IMR-90 (cell line): ENCODE results near the gene CHRNB1. TPM values are rescaled to one million over a fixed set of nuclear protein-coding genes. Genes with fewer than 3 reads are reported as not detected.

ENCODE experiments used
- ATAC-seq: fragments of 200-7000 bp; cut with Tn5 transposase; 2 replicates; pipeline ENCODE4 v1.9.1; 2020; ENCODE audit warnings: low read depth, mild to moderate bottlenecking, moderate library complexity
- BruUV-seq: library from RNA; stranded (reverse); fragments of 400-500 nt; replicated peaks from 2 replicates; lab custom pipeline; 2021; lab: Mats Ljungman, UMichigan
- CTCF ChIA-PET: fragments of 300-600 bp; formaldehyde crosslinking; extraction: SDS; loops from one replicate; lab custom pipeline; 2021; ENCODE audit warnings: antibody characterized with exemption; lab: Yijun Ruan, JAX
- POLR2A ChIA-PET: fragments of 300-600 bp; sonication (Branson Sonifier 250); formaldehyde crosslinking; loops from one replicate; lab custom pipeline; 2022; ENCODE audit warnings: antibody characterized with exemption; ENCODE audit not compliant: unreplicated experiment; lab: Charles Lee
- DNase-seq: peaks from one replicate; pipeline ENCODE4 v3.0.0; 2013
- H2AFZ ChIP-seq: replicated peaks from 2 replicates; pipeline ENCODE3; 2013; ENCODE audit warnings: low read length, mild to moderate bottlenecking; ENCODE audit not compliant: poor library complexity
- H2AK5ac ChIP-seq: 2 replicates; pipeline ENCODE4 v1.6.1; 2013; ENCODE audit warnings: low read depth, low read length, inconsistent platforms
- H2AK9ac ChIP-seq: replicated peaks from 2 replicates; pipeline ENCODE3; 2013; ENCODE audit warnings: mild to moderate bottlenecking, low read depth, low read length, moderate library complexity; ENCODE audit not compliant: poor library complexity
- H2BK120ac ChIP-seq: 2 replicates; pipeline ENCODE4 v1.6.1; 2013; ENCODE audit warnings: low read depth, low read length, inconsistent platforms
- H2BK15ac ChIP-seq: 3 replicates; pipeline ENCODE4 v1.6.1; 2013; ENCODE audit warnings: low read depth, low read length, inconsistent platforms
- H2BK20ac ChIP-seq: 2 replicates; pipeline ENCODE4 v1.6.1; 2013; ENCODE audit warnings: low read depth, mild to moderate bottlenecking, inconsistent platforms, low read length, moderate library complexity
- H2BK5ac ChIP-seq: 2 replicates; pipeline ENCODE4 v1.6.1; 2013; ENCODE audit warnings: mild to moderate bottlenecking, low read depth, low read length, inconsistent platforms; ENCODE audit not compliant: poor library complexity, severe bottlenecking
- H3K14ac ChIP-seq: replicated peaks from 2 replicates; pipeline ENCODE4 v1.6.1; 2013; ENCODE audit warnings: low read depth, low read length, inconsistent platforms
- H3K18ac ChIP-seq: 2 replicates; pipeline ENCODE4 v1.6.1; 2013; ENCODE audit warnings: low read depth, low read length, control low read depth
- H3K23ac ChIP-seq: 2 replicates; pipeline ENCODE4 v1.6.1; 2013; ENCODE audit warnings: low read depth, low read length, inconsistent platforms
- H3K27ac ChIP-seq: 2 replicates; pipeline ENCODE4 v1.5.1; 2013; ENCODE audit warnings: mild to moderate bottlenecking, control low read depth, low read length; ENCODE audit not compliant: insufficient read depth
- H3K27me3 ChIP-seq: 2 replicates; pipeline ENCODE4 v1.6.1; 2013; ENCODE audit warnings: low read length; ENCODE audit not compliant: control insufficient read depth, insufficient read depth
- H3K36me3 ChIP-seq: 2 replicates; pipeline ENCODE4 v1.6.1; 2013; ENCODE audit warnings: low read length, mixed read lengths; ENCODE audit not compliant: control insufficient read depth, insufficient read depth
- H3K4ac ChIP-seq: 2 replicates; pipeline ENCODE4 v1.6.1; 2013; ENCODE audit warnings: low read depth, low read length, inconsistent platforms
- H3K4me1 ChIP-seq: 2 replicates; pipeline ENCODE4 v1.6.1; 2013; ENCODE audit warnings: low read length, mixed read lengths; ENCODE audit not compliant: control insufficient read depth, insufficient read depth
- H3K4me2 ChIP-seq: 2 replicates; pipeline ENCODE4 v1.6.1; 2013; ENCODE audit warnings: low read depth, mild to moderate bottlenecking, control low read depth, low read length, moderate library complexity
- H3K4me3 ChIP-seq: 2 replicates; pipeline ENCODE4 v1.5.1; 2013; ENCODE audit warnings: low read depth, mild to moderate bottlenecking, control low read depth, low read length, moderate library complexity; ENCODE audit not compliant: insufficient read depth
- H3K56ac ChIP-seq: 2 replicates; pipeline ENCODE4 v1.6.1; 2013; ENCODE audit warnings: low read length, inconsistent platforms; ENCODE audit not compliant: insufficient read depth; ENCODE audit errors: extremely low read depth
- H3K79me1 ChIP-seq, 2 experiments: 2 replicates each; pipeline ENCODE4 v1.6.1; 2013; ENCODE audit warnings: low read length in 2 of 2, inconsistent platforms in 1 of 2, low read depth in 1 of 2
- H3K9ac ChIP-seq: 2 replicates; pipeline ENCODE4 v1.6.1; 2013; ENCODE audit warnings: low read depth, low read length, control low read depth
- H3K9me1 ChIP-seq: 2 replicates; pipeline ENCODE4 v1.6.1; 2013; ENCODE audit warnings: low read length, inconsistent platforms; ENCODE audit not compliant: insufficient read depth
- H3K9me3 ChIP-seq: 2 replicates; pipeline ENCODE4 v1.6.1; 2013; ENCODE audit warnings: low read length; ENCODE audit not compliant: control insufficient read depth, insufficient read depth
- H4K20me1 ChIP-seq: 2 replicates; pipeline ENCODE4 v1.6.1; 2013; ENCODE audit warnings: low read length, inconsistent platforms; ENCODE audit not compliant: insufficient read depth
- H4K5ac ChIP-seq: 2 replicates; pipeline ENCODE4 v1.6.1; 2013; ENCODE audit warnings: mild to moderate bottlenecking, low read depth, low read length, control low read depth
- H4K8ac ChIP-seq, 2 experiments: 2 replicates each; pipeline ENCODE4 v1.6.1; 2013; ENCODE audit warnings: low read depth in 2 of 2, low read length in 2 of 2, control low read depth in 1 of 2, inconsistent platforms in 1 of 2
- H4K91ac ChIP-seq: 2 replicates; pipeline ENCODE4 v1.6.1; 2013; ENCODE audit warnings: low read depth, low read length, inconsistent platforms; ENCODE audit not compliant: insufficient read depth
- CTCF ChIP-seq: conservative IDR thresholded peaks from 2 replicates; pipeline ENCODE4 v1.5.1; 2012; ENCODE audit warnings: mild to moderate bottlenecking, low read depth, low read length, improper control_type of control experiment
- MAZ ChIP-seq: IDR thresholded peaks from 2 replicates; pipeline ENCODE4 v1.6.1; 2012; ENCODE audit warnings: low read depth, mild to moderate bottlenecking, low read length, improper control_type of control experiment, moderate library complexity, borderline replicate concordance
- MXI1 ChIP-seq: IDR thresholded peaks from 2 replicates; pipeline ENCODE4 v1.6.1; 2012; ENCODE audit warnings: low read depth, mild to moderate bottlenecking, low read length, moderate library complexity, borderline replicate concordance
- RFX5 ChIP-seq: IDR thresholded peaks from 2 replicates; pipeline ENCODE4 v1.8.0; 2012; ENCODE audit warnings: low read depth, mild to moderate bottlenecking, low read length, moderate library complexity
- WGBS, 2 experiments: methylation state at CpG; one replicate each; pipeline versions ENCODE4 v1.1.5 to v1.1.7; 2013; ENCODE audit warnings: missing lambda C conversion rate in 2 of 2; ENCODE audit not compliant: insufficient read length in 1 of 2; ENCODE audit errors: extremely low coverage in 2 of 2; 5-methylcytosine and 5-hydroxymethylcytosine counted together
- dilution Hi-C: fragments of 300-500 bp; cut with HindIII; formaldehyde crosslinking; loops from one replicate; pipeline ENCODE4 v1.14.3; 2018; ENCODE audit warnings: low sequenced_read_pairs; ENCODE audit not compliant: unreplicated experiment
- in situ Hi-C: fragments of 300-500 bp; cut with MboI; formaldehyde crosslinking; loops from 3 replicates; pipeline ENCODE4 v1.14.3; 2019; ENCODE audit warnings: low sequenced_read_pairs, inconsistent platforms, mixed read lengths
- intact Hi-C: fragments of 100-400 bp; cut with micrococcal nuclease; formaldehyde crosslinking; loops from 2 replicates; pipeline ENCODE4 v1.10.0; 2022
- polyA plus RNA-seq, 3 experiments: library from polyadenylated mRNA; depleted of rRNA; stranded (reverse); fragments of >200 nt; gene quantifications; 2 replicates each; pipeline ENCODE4 v1.2.3, GENCODE V29; 2012; ENCODE audit warnings: low replicate concordance in 1 of 3
- total RNA-seq: library from RNA; depleted of rRNA; stranded (reverse); fragments of >200 nt; gene quantifications from 2 replicates; pipeline ENCODE4 v1.2.3, GENCODE V29; 2012

The CHRNB1 gene
- total and polyA plus RNA-seq, 2 of the 4 experiments (the other 2 are of a cell fraction), result 4.3 to 6.0 TPM

GRCh38 chr17:7403727-7403976, 41.2 kb upstream of the CHRNB1 start:
- Histone ChIP-seq H3K14ac (peak overlapping the region; percentile 94), H2AK9ac (peak overlapping the region; percentile 97), H2BK15ac (no peak overlapping the region), H3K9ac (peak overlapping the region; percentile 84), H4K20me1 (peaks cover 7% of the 10 kb centered on the region), H3K27ac (peak overlapping the region; percentile 75), H2BK5ac (peak overlapping the region; percentile 61), H3K56ac (peak overlapping the region; percentile 64; the same call in 1 of the 2 replicates), H3K9me1 (no peaks in the 10 kb centered on the region), H4K5ac (no peak overlapping the region), H4K91ac (peak overlapping the region; percentile 80), H2BK20ac (no peak overlapping the region), H3K4me2 (peak overlapping the region; percentile 95), H3K36me3 (peaks cover 2% of the 10 kb centered on the region; the same call in 1 of the 2 replicates), H4K8ac (peak overlapping the region; percentile 63 to 90; a peak in 3 of 4 replicates), H3K4ac (peak overlapping the region; percentile 86), H2AK5ac (no peak overlapping the region), H3K23ac (peak overlapping the region; percentile 67; the same call in 1 of the 2 replicates), H2BK120ac (0 out of 2 replicates have a peak overlapping the region, but pooled peaks have one; percentile 55), H3K18ac (no peak overlapping the region), H2AFZ (peak overlapping the region; percentile 100), H3K4me1 (peaks cover 9% of the 10 kb centered on the region), H3K9me3 (no peaks in the 10 kb centered on the region), H3K4me3 (peak overlapping the region; percentile 64), H3K27me3 (no peaks in the 10 kb centered on the region), H3K79me1 (peaks cover 11 to 51% of the 10 kb centered on the region in 2 experiments)
- ATAC-seq (peak; percentile 45), DNase-seq (no peak)
- TF ChIP-seq RFX5 (no peak), MXI1 (no peak), MAZ (no peak), CTCF (no peak)
- CTCF ChIA-PET, result interaction anchor here (0.8 kb wide), 1 partner anchor 32 kb away, joined by 4 read pairs; the partner anchor contains the start of gene TMEM102
- no TSS peak for BruUV-seq
- dilution Hi-C loops, result no loop called here
- POLR2A ChIA-PET, result interaction anchor here (0.6 to 1.7 kb wide), 8 partner anchors 9 to 1940 kb away, joined by 3 to 9 read pairs (median 4); partner anchors contain the start of gene PLSCR3
- in situ Hi-C loops, result no loop called here
- intact Hi-C loops, result no loop called here
- no CpG with 5 or more reads among the region's 13 CpGs for WGBS, 2 experiments
